Measurements from ENCODE around the gene TRAPPC8. TPM values are rescaled to one million over a fixed set of nuclear protein-coding genes. Genes with fewer than 3 reads are reported as not detected.

TRAPPC8 gene
- total RNA-seq, 1 donor from 2014 or later = 34.6 TPM

DNA sequence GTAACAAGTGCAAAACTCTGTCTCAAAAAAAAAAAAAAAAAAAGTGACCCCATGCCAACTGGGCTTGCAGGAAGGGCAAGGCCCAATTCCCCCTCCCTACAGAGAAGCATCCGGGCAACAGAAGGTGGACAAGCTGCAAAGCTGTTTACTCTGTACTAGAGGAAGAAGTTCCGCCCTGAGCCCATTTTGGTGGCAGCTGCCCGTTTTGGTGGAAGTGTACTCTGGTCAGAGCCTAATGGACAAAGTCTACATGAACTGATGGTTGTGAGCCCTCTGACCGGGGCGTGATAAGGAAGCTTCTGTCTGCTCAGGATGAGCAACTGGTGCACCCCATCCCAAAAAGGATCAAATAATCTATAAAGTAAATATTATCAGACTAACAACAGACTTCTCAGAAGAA is 65.0 kb downstream of the TRAPPC8 start:
- H3K36me3 ChIP-seq = peaks cover 74% of the 10 kb centered on the region
- no peak overlapping the region for H3K27ac ChIP-seq (replicated peaks)

DNA sequence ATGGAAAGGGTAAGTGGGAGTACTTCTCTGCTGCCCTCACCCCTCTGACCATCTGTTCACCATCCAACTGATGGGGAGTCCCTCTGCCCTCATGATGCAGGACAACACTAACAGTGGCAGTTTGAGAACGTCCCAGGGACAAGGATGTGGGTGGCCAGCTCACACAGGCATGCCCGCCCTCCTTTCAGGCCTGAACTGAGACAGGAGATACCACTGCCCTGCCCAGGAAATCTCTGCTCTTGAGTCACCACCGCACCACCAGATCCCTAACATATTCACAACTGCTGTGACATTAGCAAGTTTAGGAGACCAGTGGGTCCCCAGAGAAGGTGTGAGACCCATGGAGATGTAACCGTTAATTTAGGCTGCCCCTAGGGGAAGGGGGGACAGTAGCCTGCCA is 66.2 kb downstream of the TRAPPC8 start:
- Histone ChIP-seq H3K27me3 (ENCODE audit: low read depth) (no peaks in the 10 kb centered on the region), H3K9me3 (replicated peaks) (peaks cover 15% of the 10 kb centered on the region), H3K36me3 (peaks cover 76% of the 10 kb centered on the region), H3K4me3 (no peak overlapping the region), H3K4me1 (no peaks in the 10 kb centered on the region), H3K27ac (replicated peaks) (no peak overlapping the region)
- intact Hi-C loops (cut with micrococcal nuclease) = no loop called here
- no peak for DNase-seq
- TF ChIP-seq, protein P1, sequence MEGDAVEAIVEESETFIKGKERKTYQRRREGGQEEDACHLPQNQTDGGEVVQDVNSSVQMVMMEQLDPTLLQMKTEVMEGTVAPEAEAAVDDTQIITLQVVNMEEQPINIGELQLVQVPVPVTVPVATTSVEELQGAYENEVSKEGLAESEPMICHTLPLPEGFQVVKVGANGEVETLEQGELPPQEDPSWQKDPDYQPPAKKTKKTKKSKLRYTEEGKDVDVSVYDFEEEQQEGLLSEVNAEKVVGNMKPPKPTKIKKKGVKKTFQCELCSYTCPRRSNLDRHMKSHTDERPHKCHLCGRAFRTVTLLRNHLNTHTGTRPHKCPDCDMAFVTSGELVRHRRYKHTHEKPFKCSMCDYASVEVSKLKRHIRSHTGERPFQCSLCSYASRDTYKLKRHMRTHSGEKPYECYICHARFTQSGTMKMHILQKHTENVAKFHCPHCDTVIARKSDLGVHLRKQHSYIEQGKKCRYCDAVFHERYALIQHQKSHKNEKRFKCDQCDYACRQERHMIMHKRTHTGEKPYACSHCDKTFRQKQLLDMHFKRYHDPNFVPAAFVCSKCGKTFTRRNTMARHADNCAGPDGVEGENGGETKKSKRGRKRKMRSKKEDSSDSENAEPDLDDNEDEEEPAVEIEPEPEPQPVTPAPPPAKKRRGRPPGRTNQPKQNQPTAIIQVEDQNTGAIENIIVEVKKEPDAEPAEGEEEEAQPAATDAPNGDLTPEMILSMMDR (IDR thresholded peaks at IDR 0.05; ENCODE audit: borderline replicate concordance) = no peak

More for the DNA sequence above, 65.0 kb downstream of the TRAPPC8 start:
- H3K4me1 ChIP-seq = no peaks in the 10 kb centered on the region
- TF ChIP-seq, protein P1 (IDR thresholded peaks at IDR 0.05; ENCODE audit: borderline replicate concordance) = no peak
- no peak overlapping the region for H3K4me3 ChIP-seq
- no peak for DNase-seq
- no peaks in the 10 kb centered on the region for H3K27me3 ChIP-seq (ENCODE audit: low read depth)
- H3K9me3 ChIP-seq (replicated peaks) = peaks cover 16% of the 10 kb centered on the region
- intact Hi-C loops (cut with micrococcal nuclease) = no loop called here

DNA sequence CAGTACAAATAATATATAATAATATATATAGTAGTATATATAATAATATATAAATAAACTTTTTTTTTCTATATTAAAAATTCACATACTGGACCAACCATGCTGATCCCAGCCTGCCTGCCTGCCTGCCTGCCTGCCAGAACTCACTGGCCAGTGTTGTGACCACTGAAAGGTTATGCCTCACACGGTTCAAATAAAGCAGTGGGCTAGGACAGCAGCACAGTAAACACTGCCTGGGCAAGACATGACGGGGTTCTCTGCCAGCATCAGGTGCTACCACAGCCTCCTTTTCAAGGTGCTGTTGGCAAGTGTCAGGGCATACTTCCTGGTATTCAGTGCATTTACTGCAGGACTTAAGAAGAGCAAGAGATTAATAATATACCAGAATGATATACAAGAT is 67.6 kb downstream of the TRAPPC8 start:
- Histone ChIP-seq H3K27ac (replicated peaks) (no peak overlapping the region), H3K27me3 (ENCODE audit: low read depth) (no peaks in the 10 kb centered on the region), H3K36me3 (peaks cover 78% of the 10 kb centered on the region), H3K9me3 (replicated peaks) (peaks cover 1% of the 10 kb centered on the region), H3K4me3 (no peak overlapping the region), H3K4me1 (no peaks in the 10 kb centered on the region)
- intact Hi-C loops (cut with micrococcal nuclease) = no loop called here
- no peak for DNase-seq
- TF ChIP-seq, protein P1 (IDR thresholded peaks at IDR 0.05; ENCODE audit: borderline replicate concordance) = no peak

DNA sequence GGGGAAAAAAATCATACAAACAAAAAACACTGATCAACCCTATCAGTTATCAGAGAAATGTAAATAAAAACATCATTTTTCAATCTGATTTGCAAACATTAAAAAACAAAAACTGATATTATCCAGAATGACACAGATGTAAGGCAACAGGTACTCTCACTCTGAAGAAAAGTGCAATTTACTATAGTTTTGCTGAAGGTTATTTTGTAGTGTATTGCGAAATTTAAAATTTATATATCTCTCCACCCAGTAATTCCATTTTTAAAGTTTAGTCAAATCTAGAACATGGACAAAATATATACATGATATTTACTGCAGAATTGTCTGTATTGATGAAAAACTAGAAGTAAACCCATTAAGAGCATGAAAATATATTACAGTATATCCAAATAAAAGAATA is 79.8 kb downstream of the TRAPPC8 start:
- intact Hi-C loops (cut with micrococcal nuclease) = no loop called here
- no peaks in the 10 kb centered on the region for H3K4me1 ChIP-seq
- H3K9me3 ChIP-seq (replicated peaks) = no peaks in the 10 kb centered on the region
- no peak overlapping the region for H3K27ac ChIP-seq (replicated peaks)
- no peaks in the 10 kb centered on the region for H3K27me3 ChIP-seq (ENCODE audit: low read depth)
- H3K36me3 ChIP-seq = peaks cover 83% of the 10 kb centered on the region
- TF ChIP-seq, protein P1 (IDR thresholded peaks at IDR 0.05; ENCODE audit: borderline replicate concordance) = no peak
- no peak overlapping the region for H3K4me3 ChIP-seq
- DNase-seq = no peak

DNA sequence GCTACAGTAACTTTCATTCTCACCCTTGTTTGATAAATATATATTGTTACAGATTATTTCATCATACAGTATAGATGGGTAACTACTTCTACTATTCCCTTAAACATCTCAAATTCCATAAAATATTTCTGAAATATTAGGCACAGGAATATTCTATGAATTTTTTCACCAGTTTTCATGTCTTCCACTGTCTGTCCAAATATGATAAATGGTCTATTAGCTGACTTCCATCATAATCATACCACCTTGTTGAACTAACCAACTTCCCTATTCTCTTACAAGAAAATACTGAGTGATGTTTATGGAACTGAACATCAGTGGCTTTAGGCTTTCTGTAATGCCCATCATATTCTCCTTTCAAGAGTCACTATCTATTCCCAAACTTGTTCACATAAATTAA is 82.4 kb downstream of the TRAPPC8 start:
- H3K9me3 ChIP-seq (replicated peaks) = no peaks in the 10 kb centered on the region
- TF ChIP-seq, protein P1 (IDR thresholded peaks at IDR 0.05; ENCODE audit: borderline replicate concordance) = no peak
- no peaks in the 10 kb centered on the region for H3K4me1 ChIP-seq
- no peak overlapping the region for H3K4me3 ChIP-seq
- peaks cover 84% of the 10 kb centered on the region for H3K36me3 ChIP-seq
- no peak overlapping the region for H3K27ac ChIP-seq (replicated peaks)
- DNase-seq = no peak
- intact Hi-C loops (cut with micrococcal nuclease) = no loop called here
- H3K27me3 ChIP-seq (ENCODE audit: low read depth) = no peaks in the 10 kb centered on the region

Data from left ventricle myocardium inferior (tissue), 1 donor.